IPS-NIHi11 (cell line): ENCODE measurements around the gene S100A8.
"Not testable (repeated sequence)": the region's sequence is repeated elsewhere in the genome, so short reads cannot be mapped to it uniquely, and the experiment has no call there.

Experiments
- DNase-seq: peaks from one replicate; pipeline ENCODE4 v3.0.0; 2012; ENCODE audit warnings: mixed read lengths, low spot score

Gene S100A8

DNA sequence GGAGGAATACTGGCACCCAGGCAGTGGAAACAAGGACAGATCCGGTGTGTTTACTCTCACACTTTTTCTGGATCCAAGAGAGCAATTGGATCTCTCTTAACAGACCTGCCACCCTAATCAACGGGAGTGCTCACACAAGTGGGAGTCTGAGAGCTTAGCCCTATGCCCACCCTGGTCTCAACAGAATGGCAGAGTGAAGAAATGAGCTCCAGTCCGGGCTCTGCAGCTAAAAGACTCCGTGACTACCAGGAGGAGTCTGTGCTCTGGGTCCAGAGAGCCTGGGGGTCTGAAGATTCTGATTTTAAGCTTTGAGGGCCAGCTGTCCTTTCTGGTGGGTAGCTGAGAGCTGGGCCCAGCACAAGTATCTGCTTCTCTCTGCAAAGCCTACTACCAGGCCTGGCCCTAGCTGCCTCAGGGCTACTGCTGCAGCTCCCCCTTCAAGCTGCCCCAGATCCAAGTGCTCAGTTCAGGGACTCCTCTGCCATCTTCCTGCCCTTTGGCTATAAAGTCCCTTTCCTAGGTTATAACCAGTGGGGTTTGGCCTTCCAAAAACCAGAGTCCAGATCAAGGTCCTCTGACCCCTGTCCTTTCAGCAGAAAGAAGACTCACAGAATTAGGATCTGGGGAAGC is 29.3 kb downstream of the S100A8 start:
- no peak for DNase-seq

DNA sequence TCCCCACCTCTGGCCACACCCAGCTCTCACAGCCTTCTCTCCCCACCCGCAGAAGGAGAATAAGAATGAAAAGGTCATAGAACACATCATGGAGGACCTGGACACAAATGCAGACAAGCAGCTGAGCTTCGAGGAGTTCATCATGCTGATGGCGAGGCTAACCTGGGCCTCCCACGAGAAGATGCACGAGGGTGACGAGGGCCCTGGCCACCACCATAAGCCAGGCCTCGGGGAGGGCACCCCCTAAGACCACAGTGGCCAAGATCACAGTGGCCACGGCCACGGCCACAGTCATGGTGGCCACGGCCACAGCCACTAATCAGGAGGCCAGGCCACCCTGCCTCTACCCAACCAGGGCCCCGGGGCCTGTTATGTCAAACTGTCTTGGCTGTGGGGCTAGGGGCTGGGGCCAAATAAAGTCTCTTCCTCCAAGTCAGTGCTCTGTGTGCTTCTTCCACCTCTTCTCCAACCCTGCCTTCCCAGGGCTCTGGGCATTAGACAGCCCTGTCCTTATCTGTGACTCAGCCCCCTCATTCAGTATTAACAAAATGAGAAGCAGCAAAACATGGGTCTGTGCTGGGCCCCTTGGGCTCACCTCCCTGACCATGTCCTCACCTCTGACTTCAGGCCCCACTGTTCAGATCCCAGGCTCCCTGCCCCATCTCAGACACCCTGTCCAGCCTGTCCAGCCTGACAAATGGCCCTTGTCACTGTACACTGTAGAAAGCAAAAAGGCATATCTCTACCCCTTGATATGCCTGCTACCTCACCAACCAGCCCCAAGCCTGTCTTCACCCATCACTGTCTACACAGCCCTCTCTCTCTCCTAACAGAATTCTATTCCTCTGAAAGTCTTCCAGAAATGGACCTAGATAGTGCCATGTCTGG is 30.0 kb downstream of the S100A8 start:
- no peak for DNase-seq

DNA sequence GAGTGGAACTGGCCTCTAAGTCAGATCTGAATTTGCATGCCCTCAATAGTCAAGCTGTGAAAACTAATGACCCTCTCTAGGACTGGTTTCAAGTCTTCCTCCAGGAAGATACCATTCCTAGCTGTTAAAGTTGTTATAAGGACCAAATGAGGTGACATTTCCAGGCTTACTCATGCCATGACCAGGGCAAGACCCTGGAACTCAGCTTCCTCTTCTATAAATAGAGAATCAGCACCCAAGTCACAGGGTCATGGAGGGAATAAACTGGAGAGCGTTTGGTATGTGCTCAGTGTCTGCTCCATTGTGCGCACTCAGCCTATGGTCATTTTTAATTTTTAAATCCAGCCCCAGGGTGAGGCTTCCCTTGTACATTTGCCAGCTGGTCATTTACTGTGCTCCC is 30.7 kb downstream of the S100A8 start:
- no peak for DNase-seq

DNA sequence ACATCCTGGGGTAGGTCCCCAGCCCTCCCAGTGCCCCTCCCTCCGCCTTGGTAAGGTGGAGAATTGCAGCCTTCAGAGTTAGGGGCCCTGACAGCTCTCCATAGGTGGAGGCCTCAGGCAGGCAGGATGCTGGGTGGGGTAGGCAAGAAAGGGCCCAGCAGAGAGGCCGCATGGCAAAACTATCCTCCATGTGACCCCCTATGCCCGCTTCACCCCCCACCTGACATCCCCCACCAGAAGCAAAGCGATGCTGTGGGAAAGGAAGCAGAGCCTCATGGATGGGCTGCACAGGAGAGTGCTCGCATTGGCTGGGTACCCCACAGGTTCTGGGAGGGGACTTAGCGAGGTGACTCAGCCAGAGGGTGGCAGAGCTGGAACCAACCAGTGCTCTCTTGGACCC is 31.6 kb downstream of the S100A8 start:
- DNase-seq: no peak

DNA sequence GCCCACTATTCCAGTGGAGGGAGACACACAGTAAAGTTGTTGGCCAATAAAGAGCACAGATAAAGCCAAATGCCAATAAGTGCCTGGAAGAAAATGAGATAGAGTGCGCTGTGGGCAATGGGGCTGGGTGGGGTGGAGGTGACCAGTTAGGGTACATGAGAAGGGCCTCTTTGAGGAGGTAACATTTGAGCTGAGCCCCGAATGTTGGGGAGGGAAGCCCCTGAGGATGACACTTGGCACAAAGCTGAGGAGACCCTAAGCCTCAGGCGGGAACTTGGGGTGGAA is 32.2 kb downstream of the S100A8 start:
- no peak for DNase-seq

DNA sequence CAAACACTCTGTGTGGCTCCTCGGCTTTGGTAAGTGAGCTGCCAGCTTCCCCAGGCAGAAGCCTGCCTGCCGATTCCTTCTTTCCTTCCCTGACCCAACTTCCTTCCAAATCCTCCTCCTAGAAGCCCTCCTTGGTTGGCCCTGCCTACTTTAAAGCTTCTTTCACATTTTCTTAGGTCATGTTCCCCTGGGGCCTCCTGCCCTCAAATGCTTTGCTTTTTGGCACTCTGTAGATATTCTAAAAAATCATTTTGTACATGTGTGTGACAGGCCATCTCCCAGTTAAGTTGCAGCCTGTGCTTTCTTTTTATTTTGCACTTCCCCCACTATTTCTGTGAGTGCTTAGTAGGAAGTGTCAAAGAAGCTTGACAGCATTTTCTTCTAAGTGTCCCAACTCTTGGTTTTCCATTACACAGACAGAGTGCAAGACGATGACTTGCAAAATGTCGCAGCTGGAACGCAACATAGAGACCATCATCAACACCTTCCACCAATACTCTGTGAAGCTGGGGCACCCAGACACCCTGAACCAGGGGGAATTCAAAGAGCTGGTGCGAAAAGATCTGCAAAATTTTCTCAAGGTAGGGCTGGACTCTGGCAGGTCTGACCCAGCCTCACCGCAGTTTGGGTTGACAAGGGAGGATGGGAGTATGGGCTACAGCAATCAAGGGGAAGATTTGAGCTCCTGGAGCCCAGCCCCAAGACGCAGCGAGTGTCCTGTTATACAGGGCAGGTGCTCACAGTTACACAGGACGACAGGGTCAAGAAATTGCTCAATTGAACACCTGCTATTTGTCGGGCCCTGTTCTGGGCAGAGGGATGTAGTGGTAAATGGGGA is 32.8 kb downstream of the S100A8 start, which contains the start of gene S100A9:
S100A9 (plus strand) TSS at position 2 of the 838 bp plus-strand sequence; CDS start at position 432, 430 bp downstream.
- DNase-seq: no peak

DNA sequence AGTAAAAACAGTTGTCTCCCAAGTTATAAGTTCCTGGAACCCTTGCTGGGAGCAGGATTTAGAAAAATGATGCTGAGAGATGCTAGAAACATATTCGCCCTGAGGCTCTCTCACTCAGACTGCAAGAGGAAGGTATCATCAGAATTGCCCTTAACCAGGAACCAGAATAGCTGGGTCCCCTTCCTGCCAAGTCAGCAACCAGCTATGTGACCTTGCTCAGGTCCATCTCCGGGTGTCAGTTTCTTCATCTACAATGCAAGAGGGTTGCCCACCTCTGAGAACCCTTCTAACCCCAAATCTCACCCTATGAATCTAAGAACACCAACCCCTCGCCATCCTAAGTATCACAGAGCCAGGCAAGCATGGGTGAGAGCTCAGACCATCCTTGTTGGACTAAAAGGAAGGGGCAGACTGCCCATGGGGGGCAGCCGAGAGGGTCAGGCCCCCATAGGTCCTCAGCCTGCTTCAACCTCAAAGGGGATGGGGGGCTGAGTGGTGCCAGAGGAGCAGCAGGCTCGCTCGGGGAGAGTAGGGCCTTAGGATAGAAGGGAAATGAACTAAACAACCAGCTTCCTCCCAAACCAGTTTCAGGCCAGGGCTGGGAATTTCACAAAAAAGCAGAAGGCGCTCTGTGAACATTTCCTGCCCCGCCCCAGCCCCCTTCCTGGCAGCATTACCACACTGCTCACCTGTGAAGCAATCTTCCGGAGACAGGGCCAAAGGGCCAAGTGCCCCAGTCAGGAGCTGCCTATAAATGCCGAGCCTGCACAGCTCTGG is 33.6 kb downstream of the S100A8 start:
- DNase-seq: no peak

DNA sequence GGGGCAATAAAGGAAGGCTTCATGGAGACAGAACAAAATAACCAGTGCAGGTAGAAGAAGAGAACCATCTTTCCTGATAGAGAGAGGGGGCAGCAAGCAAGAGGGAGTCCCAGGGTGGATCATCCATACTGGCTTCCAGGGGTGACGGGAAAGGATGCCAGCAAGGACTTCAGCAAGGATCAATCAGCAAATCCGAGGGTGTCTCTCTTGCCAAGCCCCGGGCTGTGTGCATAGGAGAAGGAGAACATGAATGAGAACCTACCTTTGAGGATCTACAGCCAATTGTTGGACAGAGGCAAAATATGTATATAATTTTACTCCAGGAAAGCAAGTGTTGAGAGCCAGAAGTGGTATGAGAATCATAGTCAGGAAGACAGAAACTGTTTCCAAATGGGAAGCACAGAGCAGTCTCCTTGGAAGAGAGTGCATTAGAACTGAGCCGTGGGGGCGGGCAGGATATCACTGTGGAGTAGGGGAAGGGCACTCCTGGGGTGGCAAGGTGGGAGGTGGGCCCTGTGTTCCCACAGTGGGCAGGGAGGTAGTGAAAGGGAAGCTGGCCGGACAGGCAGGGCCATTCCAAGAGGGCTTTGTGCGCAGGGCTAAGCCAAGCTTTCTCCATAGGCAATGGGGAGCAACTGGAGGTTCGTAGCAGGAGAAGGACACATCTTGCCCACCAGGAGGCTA is 34.3 kb downstream of the S100A8 start:
- DNase-seq: no peak

DNA sequence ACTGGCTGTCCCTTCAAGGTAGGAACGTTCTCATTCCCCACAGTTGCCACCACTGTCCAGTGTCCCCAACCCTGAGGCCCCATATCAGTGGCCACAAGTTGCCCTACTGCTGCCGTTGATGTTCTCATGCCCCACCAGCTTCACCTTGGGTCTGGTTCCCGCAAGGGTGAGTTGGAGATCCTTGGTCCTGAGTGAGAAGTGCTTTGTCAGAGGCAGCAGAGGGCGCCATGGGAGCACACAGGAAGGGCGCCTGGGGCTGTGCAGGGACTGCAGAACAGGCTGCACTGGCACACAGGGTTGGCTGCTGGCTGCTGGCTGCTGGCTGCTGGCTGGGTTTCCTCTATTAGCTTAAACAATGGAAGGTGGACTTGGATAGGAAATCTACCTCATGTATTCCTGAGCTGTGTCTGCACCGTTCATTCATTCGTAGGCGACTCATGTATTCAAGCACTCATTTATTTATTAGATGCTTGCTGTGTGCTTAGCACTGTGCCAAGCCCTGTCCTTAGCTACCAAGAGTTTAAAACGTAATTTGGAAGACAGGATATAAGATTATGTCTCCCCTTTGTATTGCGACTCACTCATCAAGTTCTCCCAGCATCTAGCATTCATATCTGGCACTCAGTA is 35.3 kb downstream of the S100A8 start:
- peak; percentile 81 for DNase-seq

DNA sequence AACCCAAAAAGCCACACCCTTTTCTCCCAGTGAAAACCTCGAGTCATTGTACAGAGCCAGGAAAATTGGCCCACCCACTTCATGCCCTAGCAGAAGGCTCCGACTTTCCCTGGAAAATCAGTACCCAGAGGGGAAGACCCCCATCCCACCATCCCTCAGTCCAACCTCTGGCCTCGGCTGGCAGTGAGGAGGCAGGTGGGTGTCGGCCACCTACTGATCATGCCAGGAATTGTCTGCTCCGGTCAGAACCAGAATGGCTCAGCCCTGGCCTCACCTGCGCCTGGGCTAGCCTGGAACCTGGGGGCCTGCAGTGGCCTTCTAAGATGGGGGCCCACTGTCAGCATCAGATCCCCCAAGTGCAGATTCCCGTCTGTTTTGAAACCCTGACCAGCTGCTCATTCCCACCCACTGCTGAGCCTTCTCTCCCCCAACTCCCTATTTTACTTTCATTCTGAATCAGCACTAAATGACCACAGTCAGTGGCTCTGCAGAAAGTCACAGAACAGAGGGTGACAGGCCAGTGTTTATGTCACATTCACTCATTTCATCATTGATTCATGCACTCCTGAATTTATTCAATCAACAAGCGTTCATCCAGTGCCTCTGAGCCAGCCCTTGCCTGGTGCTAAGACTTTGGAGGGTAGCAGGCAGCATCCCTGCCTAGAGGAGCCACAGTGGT is 36.2 kb downstream of the S100A8 start:
- DNase-seq: no peak

DNA sequence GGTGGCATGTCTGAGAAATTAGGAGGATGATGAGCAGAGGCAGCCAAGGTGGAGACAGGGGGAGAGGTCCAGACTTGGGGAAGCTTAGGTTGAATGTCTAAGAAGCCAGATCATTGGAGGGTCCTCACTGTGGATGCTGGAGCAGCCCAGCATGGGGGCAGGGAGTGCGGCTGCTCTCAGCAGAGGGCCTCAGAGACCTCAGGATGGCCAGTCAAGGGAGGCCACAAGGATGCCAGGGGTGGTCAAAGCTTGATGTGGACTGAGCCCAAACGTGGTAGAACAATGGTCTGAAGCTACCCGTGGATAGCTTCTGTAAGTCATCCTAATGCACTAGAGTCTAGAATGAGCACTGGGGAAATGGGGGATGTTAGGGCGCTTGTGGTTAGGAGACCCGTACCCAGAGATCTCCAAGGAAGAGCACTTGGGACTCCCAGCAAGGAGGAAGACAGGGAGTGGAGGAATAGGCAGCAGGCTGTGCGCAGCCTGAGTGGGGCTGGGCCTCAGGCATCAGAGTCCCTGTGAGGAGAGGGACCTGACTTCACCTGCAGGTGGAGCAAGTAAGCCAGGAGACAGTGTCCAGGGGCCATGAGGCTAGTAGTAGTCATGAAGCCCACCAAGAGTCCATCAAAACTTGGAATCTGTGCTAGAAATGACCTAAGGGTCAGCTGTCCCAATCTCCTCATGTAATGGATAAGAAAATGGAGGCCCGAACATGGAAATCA is 37.5 kb downstream of the S100A8 start:
- peak; percentile 78 for DNase-seq

DNA sequence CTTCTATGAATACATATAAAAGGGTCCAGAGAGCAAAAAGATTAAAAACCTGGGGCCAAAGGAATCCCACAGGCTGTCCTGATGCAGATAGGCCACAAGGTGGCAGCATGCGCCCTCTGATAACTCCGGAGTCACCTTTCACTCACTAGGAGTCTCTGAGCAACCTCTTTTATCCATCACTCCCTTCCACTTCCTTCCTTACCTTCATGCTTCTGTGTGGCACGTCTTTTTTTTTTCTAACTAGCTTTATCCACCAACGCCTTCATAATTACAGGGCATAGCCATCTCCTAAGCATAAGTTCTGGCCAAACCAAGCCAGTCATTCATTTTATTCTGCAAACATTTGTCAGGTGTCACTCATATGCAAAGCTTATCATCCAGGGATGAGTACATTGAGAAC is 38.4 kb downstream of the S100A8 start:
- DNase-seq: peak; percentile 85

DNA sequence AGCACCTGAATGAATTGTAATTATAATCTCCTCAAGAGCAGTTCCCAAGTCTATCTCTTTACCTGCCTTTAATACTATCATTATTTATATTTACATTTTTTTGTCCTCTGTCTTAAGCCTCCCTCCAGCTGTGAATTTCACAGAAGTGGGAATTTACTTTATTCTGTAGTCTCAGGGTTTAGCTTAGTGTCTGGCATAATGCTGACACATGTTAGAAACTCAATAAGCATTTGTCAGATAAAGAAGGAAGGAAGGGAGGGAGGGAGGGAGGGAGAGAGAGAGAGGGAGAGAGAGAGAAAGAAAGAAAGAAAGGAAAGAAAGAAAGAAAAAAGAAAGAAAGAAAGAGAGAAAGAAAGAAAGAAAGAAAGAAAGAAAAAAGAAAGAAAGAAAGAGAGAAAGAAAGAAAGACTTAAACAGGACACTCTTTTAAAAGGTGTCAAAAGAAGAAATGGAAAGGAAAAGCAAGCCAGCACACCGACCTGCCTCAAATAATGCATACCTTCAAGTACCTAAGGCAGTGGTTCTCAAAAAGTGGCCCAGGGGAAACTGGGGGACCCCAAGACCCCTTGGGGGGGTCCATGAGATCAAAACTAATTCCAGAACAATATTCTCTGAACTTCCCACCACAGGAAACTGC is 40.4 kb downstream of the S100A8 start:
- no peak for DNase-seq

DNA sequence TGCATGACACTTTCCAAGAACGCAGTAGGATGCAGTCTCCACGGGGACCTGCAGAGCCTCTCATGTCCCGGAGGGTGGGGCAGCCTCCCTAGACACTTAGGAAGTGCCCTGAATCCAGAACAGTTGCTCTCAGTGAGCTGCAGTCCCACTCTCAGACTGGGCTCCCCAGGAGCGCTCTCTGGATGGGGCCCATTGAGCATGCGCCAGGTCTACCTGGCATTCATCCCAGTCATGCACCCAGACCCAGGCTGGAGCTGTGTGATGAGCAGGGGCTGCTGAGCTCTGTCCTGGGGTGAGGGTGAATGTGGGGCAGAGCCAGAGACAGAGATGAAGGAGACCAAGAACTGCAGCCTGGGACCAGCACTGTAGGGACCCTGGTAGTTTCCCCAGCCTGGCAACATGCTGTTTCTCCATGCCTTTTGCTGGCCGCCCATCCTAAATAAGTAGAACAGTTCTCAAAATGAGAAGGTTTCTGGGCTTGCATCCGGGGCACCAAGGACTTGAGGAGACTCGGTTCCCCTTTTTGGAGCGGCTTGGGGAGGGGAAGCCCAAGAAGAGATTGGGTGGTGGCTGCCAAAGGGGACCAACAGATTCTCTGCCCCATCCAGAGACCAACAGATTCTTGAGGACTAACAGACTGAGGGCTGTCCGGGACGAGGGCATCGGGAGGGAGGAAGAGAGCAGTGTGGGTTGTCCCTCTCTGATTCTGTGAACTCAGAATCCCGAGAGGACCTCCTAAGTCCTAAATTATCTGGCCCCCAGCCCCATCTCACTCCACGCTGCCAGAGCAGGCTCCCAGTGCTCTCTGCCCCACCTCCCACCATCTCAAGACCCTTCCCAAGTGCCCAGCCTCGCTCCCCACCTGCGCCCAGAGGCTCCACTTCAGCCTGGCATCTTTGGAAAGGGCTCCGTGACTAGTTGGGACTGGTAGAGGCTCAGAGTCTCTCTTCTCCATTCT is 41.2 kb downstream of the S100A8 start:
- DNase-seq: no peak

DNA sequence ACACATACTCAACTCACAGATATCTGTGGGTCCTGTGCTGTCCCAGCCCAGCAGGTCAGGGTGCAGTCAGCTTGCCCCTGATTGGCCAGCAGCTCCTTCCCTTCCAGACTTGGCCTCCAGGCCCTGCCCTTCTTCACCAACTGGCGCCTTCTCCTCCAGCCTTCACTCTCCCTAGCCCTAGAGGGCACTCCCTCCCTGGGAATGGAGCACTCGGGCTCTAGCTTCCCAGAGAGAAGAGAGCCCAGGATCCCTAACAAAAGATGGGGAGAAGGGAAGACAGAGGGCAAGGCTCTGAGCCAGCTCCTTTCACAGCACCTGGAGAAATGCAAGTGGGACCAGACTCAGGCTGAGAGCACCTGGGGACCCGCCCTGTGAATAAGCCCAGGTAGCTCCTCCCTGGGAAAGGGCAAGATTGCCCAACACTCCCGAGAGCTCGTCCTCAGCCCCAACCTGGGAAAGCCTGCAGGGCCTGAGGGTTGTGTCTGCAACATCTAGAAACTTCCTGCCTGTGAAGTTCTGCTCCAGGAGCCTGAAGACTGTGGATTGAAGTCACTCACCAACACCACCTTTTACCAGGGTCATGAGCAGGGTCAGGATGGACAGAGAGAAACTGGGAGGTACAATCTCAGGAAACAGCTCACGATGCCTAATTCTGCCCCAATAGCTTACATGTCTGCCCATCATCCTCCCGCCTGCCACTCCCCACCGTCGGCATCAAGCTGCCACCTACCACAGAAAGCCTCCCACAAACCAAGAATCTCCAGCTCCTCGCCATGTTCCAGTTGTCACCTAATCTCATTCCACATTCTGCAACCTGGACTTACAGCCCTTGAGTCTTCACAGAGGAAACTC is 42.1 kb downstream of the S100A8 start, which contains the start of gene PGLYRP4:
PGLYRP4 (minus strand) TSS at position 331 of the 852 bp plus-strand sequence. CDS start 909 bp downstream, outside the sequence.
- no peak for DNase-seq

DNA sequence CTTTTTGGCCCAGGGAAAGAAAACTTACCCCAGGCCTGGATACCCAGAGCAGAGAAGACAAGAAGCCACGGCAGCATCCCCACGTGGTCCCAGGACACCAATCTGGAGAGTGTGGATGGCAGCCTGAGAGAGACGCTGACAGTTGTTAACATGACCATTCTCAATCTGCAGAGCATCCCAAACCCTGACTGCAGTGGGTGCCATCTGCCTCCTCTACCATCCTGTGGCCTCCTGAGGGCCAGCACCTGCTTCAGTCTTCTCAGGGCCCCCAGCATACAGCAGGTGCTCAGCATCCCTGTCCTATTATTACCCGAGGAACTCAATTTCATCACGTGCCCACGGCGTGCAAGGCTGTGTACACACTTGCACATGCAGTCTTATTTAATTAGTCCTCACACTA is 43.0 kb downstream of the S100A8 start:
- no peak for DNase-seq

DNA sequence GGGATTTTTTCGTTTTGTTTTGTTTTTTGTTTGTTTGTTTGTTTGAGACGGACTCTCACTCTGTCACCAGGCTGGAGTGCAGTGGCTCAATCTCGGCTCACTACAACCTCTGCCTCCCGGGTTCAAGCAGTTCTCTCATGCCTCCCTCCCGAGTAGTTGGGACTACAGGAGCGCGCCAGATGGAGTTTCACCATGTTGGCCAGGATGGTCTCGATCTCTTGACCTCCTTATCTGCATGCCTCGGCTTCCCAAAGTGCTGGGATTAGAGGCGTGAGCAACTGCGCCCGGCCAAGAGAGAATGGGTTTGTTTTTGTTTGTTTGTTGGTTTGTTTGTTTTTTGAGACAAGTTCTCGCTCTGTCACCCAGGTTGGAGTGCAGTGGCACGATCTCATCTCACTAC is 43.8 kb downstream of the S100A8 start:
- not testable (repeated sequence) for DNase-seq
